H9 (cell line): ENCODE data around the gene PIM3. TPM values are rescaled to one million over a fixed set of nuclear protein-coding genes. Genes with fewer than 3 reads are reported as not detected.

ENCODE experiments used
- DNase-seq: peaks from one replicate; pipeline ENCODE4 v3.0.0-alpha.2; 2017
- H2AFZ ChIP-seq: one replicate; pipeline ENCODE4 v1.6.1; 2013; ENCODE audit warnings: mild to moderate bottlenecking, low read length, control low read depth, moderate library complexity
- H2AK5ac ChIP-seq: 2 replicates; pipeline ENCODE4 v1.6.1; 2013; ENCODE audit warnings: low read length, control low read depth, mixed read lengths; ENCODE audit not compliant: insufficient read length
- H2BK120ac ChIP-seq: one replicate; pipeline ENCODE4 v1.6.1; 2013; ENCODE audit warnings: low read depth, mild to moderate bottlenecking, low read length, control low read depth, inconsistent platforms; ENCODE audit not compliant: poor library complexity, severe bottlenecking
- H2BK12ac ChIP-seq: 2 replicates; pipeline ENCODE4 v1.6.1; 2013; ENCODE audit warnings: low read length, control low read depth, mixed read lengths, low read depth; ENCODE audit not compliant: insufficient read length
- H2BK15ac ChIP-seq: 2 replicates; pipeline ENCODE4 v1.6.1; 2013; ENCODE audit warnings: low read depth, low read length, control low read depth
- H2BK20ac ChIP-seq: one replicate; pipeline ENCODE4 v1.6.1; 2013; ENCODE audit warnings: low read depth, mild to moderate bottlenecking, low read length, control low read depth, inconsistent platforms; ENCODE audit not compliant: poor library complexity, severe bottlenecking
- H2BK5ac ChIP-seq: 2 replicates; pipeline ENCODE4 v1.6.1; 2013; ENCODE audit warnings: low read length, control low read depth, mixed read lengths; ENCODE audit not compliant: insufficient read length
- H3K14ac ChIP-seq: 2 replicates; pipeline ENCODE4 v1.6.1; 2013; ENCODE audit warnings: low read length, control low read depth; ENCODE audit not compliant: insufficient read depth
- H3K18ac ChIP-seq: 2 replicates; pipeline ENCODE4 v1.6.1; 2013; ENCODE audit warnings: low read depth, mild to moderate bottlenecking, mixed read lengths, low read length, control low read depth; ENCODE audit not compliant: insufficient read length
- H3K23ac ChIP-seq: 2 replicates; pipeline ENCODE4 v1.6.1; 2013; ENCODE audit warnings: low read length, control low read depth, mixed read lengths, low read depth; ENCODE audit not compliant: insufficient read length
- H3K23me2 ChIP-seq: 2 replicates; pipeline ENCODE4 v1.6.1; 2013; ENCODE audit warnings: low read depth, mild to moderate bottlenecking, mixed read lengths, low read length, control low read depth; ENCODE audit not compliant: insufficient read length, poor library complexity, severe bottlenecking
- H3K27ac ChIP-seq: 2 replicates; pipeline ENCODE4 v1.5.1; 2013; ENCODE audit warnings: low read length, control low read depth, mixed read lengths, low read depth; ENCODE audit not compliant: insufficient read length
- H3K27me3 ChIP-seq: 2 replicates; pipeline ENCODE4 v1.6.1; 2013; ENCODE audit warnings: low read length, control low read depth, inconsistent platforms; ENCODE audit not compliant: insufficient read depth
- H3K4ac ChIP-seq: 2 replicates; pipeline ENCODE4 v1.6.1; 2013; ENCODE audit warnings: low read depth, mild to moderate bottlenecking, control low read depth, inconsistent platforms, low read length, moderate library complexity
- H3K4me1 ChIP-seq: 2 replicates; pipeline ENCODE4 v1.6.1; 2013; ENCODE audit warnings: low read length, control low read depth, inconsistent platforms; ENCODE audit not compliant: insufficient read depth
- H3K4me2 ChIP-seq: 2 replicates; pipeline ENCODE4 v1.6.1; 2013; ENCODE audit warnings: low read length, control low read depth, mixed read lengths; ENCODE audit not compliant: insufficient read length, insufficient read depth
- H3K56ac ChIP-seq: 2 replicates; pipeline ENCODE4 v1.6.1; 2013; ENCODE audit warnings: low read depth, mild to moderate bottlenecking, mixed read lengths, low read length, control low read depth; ENCODE audit not compliant: insufficient read length
- H3K79me1 ChIP-seq: 2 replicates; pipeline ENCODE4 v1.6.1; 2013; ENCODE audit warnings: low read depth, mild to moderate bottlenecking, moderate library complexity, low read length, control low read depth, inconsistent platforms; ENCODE audit not compliant: insufficient read depth, poor library complexity, severe bottlenecking
- H3K79me2 ChIP-seq: 2 replicates; pipeline ENCODE4 v1.6.1; 2013; ENCODE audit warnings: low read length, control low read depth, inconsistent platforms; ENCODE audit not compliant: insufficient read depth
- H3K9ac ChIP-seq: 2 replicates; pipeline ENCODE4 v1.6.1; 2013; ENCODE audit warnings: low read length, control low read depth, mixed read lengths; ENCODE audit not compliant: insufficient read length; ENCODE audit errors: extremely low read depth
- H3K9me3 ChIP-seq: one replicate; pipeline ENCODE4 v1.6.1; 2013; ENCODE audit warnings: low read depth, low read length, inconsistent platforms; ENCODE audit not compliant: control insufficient read depth
- H3T11ph ChIP-seq: one replicate; pipeline ENCODE4 v1.6.1; 2013; ENCODE audit warnings: mild to moderate bottlenecking, low read length, control low read depth, inconsistent platforms
- H4K20me1 ChIP-seq: one replicate; pipeline ENCODE4 v1.6.1; 2013; ENCODE audit not compliant: control insufficient read depth, insufficient read length, insufficient read depth
- H4K5ac ChIP-seq: 2 replicates; pipeline ENCODE4 v1.6.1; 2013; ENCODE audit warnings: low read depth, mild to moderate bottlenecking, mixed read lengths, low read length, control low read depth; ENCODE audit not compliant: insufficient read length
- H4K8ac ChIP-seq: replicated peaks from 2 replicates; pipeline ENCODE4 v1.6.1; 2013; ENCODE audit warnings: low read length, control low read depth, mixed read lengths, low read depth; ENCODE audit not compliant: insufficient read length
- H4K91ac ChIP-seq: 2 replicates; pipeline ENCODE4 v1.6.1; 2013; ENCODE audit warnings: low read depth, mild to moderate bottlenecking, moderate library complexity, mixed read lengths, low read length, control low read depth; ENCODE audit not compliant: insufficient read length
- H3K27ac Mint-ChIP-seq, 3 experiments: 2 replicates in 2 of 3; 3 replicates in 1 of 3; pipeline ENCODE4 v1.8.0; 2020 to 2021; ENCODE audit warnings: mixed read lengths in 3 of 3, mild to moderate bottlenecking in 1 of 3, moderate library complexity in 1 of 3
- H3K27me3 Mint-ChIP-seq: 2 replicates; pipeline ENCODE4 v1.8.0; 2021; ENCODE audit warnings: low read depth, mild to moderate bottlenecking, moderate library complexity, mixed read lengths
- H3K36me3 Mint-ChIP-seq, 3 experiments: 2 replicates in 2 of 3; 3 replicates in 1 of 3; pipeline ENCODE4 v1.8.0; 2020 to 2021; ENCODE audit warnings: low read depth in 3 of 3, mixed read lengths in 3 of 3; ENCODE audit not compliant: insufficient read depth in 1 of 3
- H3K4me1 Mint-ChIP-seq, 2 experiments: 2 replicates each; pipeline ENCODE4 v1.8.0; 2020; ENCODE audit warnings: mixed read lengths in 2 of 2
- H3K4me3 Mint-ChIP-seq, 2 experiments: 2 replicates in 1 of 2; 3 replicates in 1 of 2; pipeline ENCODE4 v1.8.0; 2020 to 2021; ENCODE audit warnings: mild to moderate bottlenecking in 2 of 2, mixed read lengths in 2 of 2, moderate library complexity in 1 of 2
- H3K9me3 Mint-ChIP-seq, 2 experiments: 2 replicates in 1 of 2; 3 replicates in 1 of 2; pipeline ENCODE4 v1.8.0; 2020; ENCODE audit warnings: mild to moderate bottlenecking in 2 of 2, mixed read lengths in 2 of 2, moderate library complexity in 1 of 2
- CTCF ChIP-seq: fragments of 200-600 bp; sonication (generic); conservative IDR thresholded peaks from 3 replicates; pipeline ENCODE4 v1.8.0; 2021; ENCODE audit warnings: antibody characterized with exemption, mild to moderate bottlenecking
- WGBS: extraction: QIAGEN DNeasy Blood & Tissue Kit; methylation state at CpG from one replicate; pipeline ENCODE4 v1.1.7; 2013; ENCODE audit warnings: missing lambda C conversion rate, low lambda C conversion rate, mixed read lengths; ENCODE audit not compliant: insufficient read length; ENCODE audit errors: extremely low coverage; 5-methylcytosine and 5-hydroxymethylcytosine counted together
- total RNA-seq: library from RNA; stranded (reverse); gene quantifications from 2 replicates; pipeline ENCODE4 v1.2.1, GENCODE V29; 2021

PIM3 gene
- total RNA-seq, 1 experiment from 2014 or later = 43.4 TPM

- Histone ChIP-seq H3K27ac (no peak overlapping the region), H3K79me2 (no peaks in the 10 kb centered on the region), H3K23me2 (no peaks in the 10 kb centered on the region), H4K5ac (no peak overlapping the region), H2AFZ (no peak overlapping the region), H3K18ac (no peak overlapping the region), H2BK15ac (no peak overlapping the region), H4K91ac (no peak overlapping the region), H4K20me1 (peaks cover 3% of the 10 kb centered on the region), H3K4ac (no peak overlapping the region), H3K27me3 (no peaks in the 10 kb centered on the region), H2BK12ac (no peak overlapping the region), H3K79me1 (no peaks in the 10 kb centered on the region), H3K4me1 (no peaks in the 10 kb centered on the region; the same call in 1 of the 2 replicates), H3K9me3 (no peaks in the 10 kb centered on the region), H3K4me2 (peak overlapping the region; percentile 11), H2AK5ac (no peak overlapping the region), H3T11ph (no peak overlapping the region), H4K8ac (no peak overlapping the region), H3K9ac (no peak overlapping the region), H2BK120ac (no peak overlapping the region), H3K23ac (no peak overlapping the region), H2BK20ac (no peak overlapping the region), H3K56ac (no peak overlapping the region), H3K14ac (no peak overlapping the region), H2BK5ac (no peak overlapping the region)
- Mint-ChIP-seq H3K27ac (peak overlapping the region in 1 of 3 experiments; percentile 92; a peak in 1 of 7 replicates), H3K4me1 (peaks cover 5 to 9% of the 10 kb centered on the region in 2 experiments), H3K9me3 (no peaks in the 10 kb centered on the region; a peak in 1 of 5 replicates), H3K36me3 (peaks cover 0 to 2% (median 0%) of the 10 kb centered on the region in 3 experiments; a peak in 1 of 7 replicates), H3K27me3 (peaks cover 16% of the 10 kb centered on the region), H3K4me3 (peak overlapping the region; percentile 59 to 74)
- TF ChIP-seq CTCF = no peak
- DNase-seq = peak; percentile 92
- no CpG with 5 or more reads among the region's 32 CpGs for WGBS
Measured at GRCh38 chr22:49970528-49971231, 10.1 kb downstream of the PIM3 start.
